GM20000 (cell line): Measurements from ENCODE around the gene DYTN.

Experiments
- DNase-seq: peaks from one replicate; pipeline ENCODE4 v3.0.0; 2012; ENCODE audit warnings: low spot score
- CTCF ChIP-seq: IDR thresholded peaks from 2 replicates; pipeline ENCODE4 v1.5.1; 2012; ENCODE audit warnings: mild to moderate bottlenecking, control low read depth; ENCODE audit errors: extremely low read depth, missing control alignments

DYTN gene

GRCh38 chr2:206665251-206665650 lies 52.9 kb downstream of the DYTN start:
- TF ChIP-seq CTCF, result no peak

GRCh38 chr2:206657087-206657486 lies 61.1 kb downstream of the DYTN start:
- no peak for DNase-seq
- TF ChIP-seq CTCF, result no peak

More at GRCh38 chr2:206665251-206665650, 52.9 kb downstream of the DYTN start:
- DNase-seq, result no peak

DNA sequence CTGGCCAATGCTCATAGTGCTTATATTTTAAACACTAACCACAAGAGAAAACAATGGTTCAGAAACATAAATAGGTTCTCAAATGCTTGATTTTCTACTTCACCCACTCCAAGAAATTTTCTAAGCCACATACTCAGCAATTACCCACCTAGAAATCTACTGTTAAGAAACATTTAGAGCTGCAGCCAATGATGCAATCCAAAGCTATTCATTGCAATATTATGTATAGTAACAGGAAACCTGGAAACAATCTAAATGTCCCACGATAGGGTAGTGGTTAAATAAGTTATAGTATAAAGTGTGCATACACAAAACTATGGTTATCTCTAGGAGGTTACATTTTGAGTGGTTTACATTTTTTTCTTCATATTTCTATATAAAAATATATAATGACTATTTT lies 70.2 kb downstream of the DYTN start:
- no peak for DNase-seq
- no peak for TF ChIP-seq CTCF

DNA sequence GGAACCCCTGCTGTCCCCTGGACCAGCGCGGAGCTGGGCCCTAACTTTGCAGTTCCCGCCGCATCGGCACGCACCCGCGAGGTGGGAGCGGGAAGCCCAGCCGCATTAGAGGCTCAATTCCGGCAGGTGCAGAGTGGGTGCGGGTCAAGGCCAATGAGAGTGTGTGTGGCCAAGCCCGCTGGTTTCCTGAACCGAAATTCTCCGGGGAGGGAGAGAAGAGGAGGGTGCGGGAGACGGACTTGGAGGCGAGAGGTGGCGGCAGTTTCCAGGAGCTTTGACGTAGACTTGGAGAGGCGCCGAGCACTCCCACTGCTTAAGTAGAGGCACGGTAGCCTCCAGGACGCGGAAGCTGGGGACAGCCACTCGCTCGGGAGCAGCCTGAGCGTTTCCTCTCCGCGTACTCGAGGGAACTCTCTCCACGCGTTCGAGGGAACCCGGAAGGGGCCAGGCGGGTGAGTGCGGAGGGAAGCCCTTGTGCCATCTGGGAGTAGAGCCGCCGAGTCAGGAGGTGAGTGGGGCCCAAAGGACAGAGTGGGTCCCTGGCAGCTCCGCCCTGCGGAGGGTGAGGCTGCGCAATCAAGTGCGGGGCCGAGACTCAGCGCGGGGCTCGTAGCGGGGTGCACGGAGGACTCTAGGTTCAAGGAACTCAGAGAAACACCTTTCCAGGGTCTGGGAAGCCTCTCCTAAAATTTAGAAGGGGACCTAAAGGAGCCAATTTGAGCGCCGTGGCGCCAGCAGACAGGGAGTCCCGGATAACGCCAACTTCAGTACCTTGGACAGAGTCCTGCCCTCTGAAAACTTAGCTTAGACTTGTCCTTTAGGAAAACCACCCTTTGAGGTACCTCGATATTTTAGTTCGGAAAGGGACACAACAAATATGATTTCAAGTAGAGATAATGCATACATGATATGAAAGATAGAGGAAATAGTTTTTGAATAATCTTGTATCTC lies 75.8 kb downstream of the DYTN start, which contains the start of gene FAM237A:
Gene FAM237A (plus strand): TSS at position 413 of the 951 bp plus-strand sequence. CDS start 1,750 bp downstream, outside the sequence.
- no peak for TF ChIP-seq CTCF
- peak; percentile 36 for DNase-seq

DNA sequence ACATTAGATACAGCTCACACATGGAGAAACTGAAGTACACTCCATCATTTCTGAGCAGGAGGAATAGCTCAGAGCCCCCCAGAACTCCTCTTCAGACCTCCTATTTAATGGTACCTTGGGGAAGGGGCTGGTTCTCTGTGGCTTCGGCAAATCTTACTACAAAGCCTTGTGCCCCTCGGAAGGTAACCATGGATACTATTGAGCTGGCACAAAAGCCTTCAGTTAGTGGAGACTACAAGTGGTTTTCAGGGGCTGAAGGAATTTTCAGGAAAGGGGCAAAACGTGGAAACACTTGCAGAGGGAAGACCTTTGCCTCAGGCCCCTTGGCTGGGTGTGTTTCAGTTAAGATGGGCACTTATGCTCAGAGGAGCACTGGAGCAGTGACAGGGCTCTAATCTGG lies 77.0 kb downstream of the DYTN start:
- TF ChIP-seq CTCF, result no peak
- no peak for DNase-seq

- no peak for TF ChIP-seq CTCF
- no peak for DNase-seq
Observed at GRCh38 chr2:206639636-206640035, 78.6 kb downstream of the DYTN start.

DNA sequence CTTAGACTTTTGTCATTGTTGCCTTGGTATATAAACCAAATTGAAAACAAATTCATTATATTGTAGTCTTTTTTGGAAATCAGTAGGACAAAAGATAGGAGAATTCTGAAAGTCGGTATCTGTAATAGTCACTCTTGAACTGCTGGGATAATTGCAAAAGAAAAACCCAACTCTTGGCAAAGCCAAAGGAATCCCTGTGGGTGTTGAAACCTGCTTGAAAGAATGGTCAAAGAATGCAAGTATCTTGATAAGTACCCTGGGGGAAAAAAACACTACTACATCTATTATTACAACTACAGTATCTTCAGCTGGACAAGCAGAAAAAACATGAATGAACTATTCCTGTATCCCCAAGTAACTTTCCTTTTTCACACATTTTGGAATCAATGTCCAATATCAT lies 83.2 kb downstream of the DYTN start:
- DNase-seq, result no peak
- no peak for TF ChIP-seq CTCF
